Muscle layer of colon (tissue), 2 donors: ENCODE measurements around the gene ABHD4.

Experiments
- H3K27ac ChIP-seq: one replicate; pipeline ENCODE4 v1.7.0; 2013; ENCODE audit warnings: low read depth, mild to moderate bottlenecking, low read length, moderate library complexity
- H3K27me3 ChIP-seq, 2 donors: one replicate each; pipeline ENCODE4 v1.7.0; 2013; ENCODE audit warnings: low read length in 2 of 2, mild to moderate bottlenecking in 2 of 2; ENCODE audit not compliant: insufficient read depth in 2 of 2, control insufficient read depth in 1 of 2
- H3K36me3 ChIP-seq: one replicate; pipeline ENCODE4 v1.7.0; 2013; ENCODE audit warnings: mild to moderate bottlenecking, low read length; ENCODE audit not compliant: insufficient read depth
- H3K4me1 ChIP-seq: one replicate; pipeline ENCODE4 v1.7.0; 2013; ENCODE audit warnings: mild to moderate bottlenecking, low read length; ENCODE audit not compliant: insufficient read depth
- H3K4me3 ChIP-seq, 2 donors: one replicate each; pipeline ENCODE4 v1.7.0; 2013; ENCODE audit warnings: low read length in 2 of 2, low read depth in 1 of 2, mild to moderate bottlenecking in 1 of 2, moderate library complexity in 1 of 2
- H3K9ac ChIP-seq: one replicate; pipeline ENCODE4 v1.7.0; 2013; ENCODE audit warnings: low read length
- H3K9me3 ChIP-seq: one replicate; pipeline ENCODE4 v1.7.0; 2013; ENCODE audit warnings: mild to moderate bottlenecking, low read length
- donor health status: abdominal sarcoma.
- donor health status: Adenocarcinoma of cecum.

ABHD4 gene

DNA sequence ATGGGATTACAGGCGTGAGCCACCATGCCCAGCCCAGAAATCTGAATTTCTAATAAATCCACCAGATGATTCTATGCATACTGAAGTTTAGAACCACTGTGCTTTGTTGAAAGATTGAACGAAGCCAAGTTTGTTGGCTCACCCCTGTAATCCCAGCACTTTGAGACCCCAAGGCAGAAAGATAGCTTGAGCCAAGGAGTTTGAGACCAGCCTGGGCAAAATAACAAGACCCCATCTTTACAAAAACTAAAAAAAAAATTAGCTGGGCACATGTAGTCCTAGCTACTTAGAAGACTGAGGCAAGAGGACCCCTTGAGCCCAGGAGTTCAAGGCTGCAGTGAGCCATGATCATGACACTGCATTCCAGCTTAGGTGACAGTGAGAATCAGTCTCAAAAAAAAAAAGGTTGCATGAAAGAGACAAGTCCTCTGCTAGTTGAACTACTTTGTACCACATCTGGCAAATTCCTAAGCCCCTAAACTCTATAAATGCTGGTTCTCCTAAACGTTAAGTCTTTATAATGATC is 1.7 kb upstream of the ABHD4 start:
- Histone ChIP-seq H3K27ac (no peak overlapping the region), H3K27me3 (no peaks in the 10 kb centered on the region), H3K4me3 (no peak overlapping the region), H3K9me3 (no peaks in the 10 kb centered on the region), H3K4me1 (peaks cover 25% of the 10 kb centered on the region), H3K9ac (no peak overlapping the region), H3K36me3 (peaks cover under 1% of the 10 kb centered on the region)

- Histone ChIP-seq H3K27ac (peak overlapping the region; percentile 70), H3K9me3 (no peaks in the 10 kb centered on the region), H3K27me3 (no peaks in the 10 kb centered on the region), H3K4me1 (peaks cover 25% of the 10 kb centered on the region), H3K9ac (peak overlapping the region; percentile 74), H3K4me3 (peak overlapping the region; percentile 63 to 96), H3K36me3 (peaks cover 9% of the 10 kb centered on the region)
Measured at GRCh38 chr14:22597265-22597664, 835 bp upstream of the ABHD4 start.

DNA sequence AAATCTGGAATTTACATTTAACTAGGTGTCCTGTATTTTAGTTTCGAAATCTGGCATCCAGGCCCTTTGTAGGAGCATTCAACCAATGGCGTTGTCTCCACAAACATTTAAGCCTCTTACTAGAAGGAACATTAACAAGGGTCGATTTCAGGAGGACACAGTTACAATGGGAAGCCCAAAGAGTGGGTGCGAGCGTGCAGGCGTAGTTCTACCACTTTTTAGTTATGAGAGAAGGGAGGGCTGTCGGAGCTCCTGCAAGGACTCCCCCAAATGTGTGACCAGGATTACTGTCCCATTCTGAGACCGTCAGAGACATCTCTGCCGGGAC is 365 bp upstream of the ABHD4 start:
- Histone ChIP-seq H3K9me3 (no peaks in the 10 kb centered on the region), H3K4me3 (peak overlapping the region; percentile 63 to 96), H3K36me3 (peaks cover 13% of the 10 kb centered on the region), H3K27ac (peak overlapping the region; percentile 70), H3K27me3 (no peaks in the 10 kb centered on the region), H3K9ac (peak overlapping the region; percentile 74), H3K4me1 (peaks cover 25% of the 10 kb centered on the region)

DNA sequence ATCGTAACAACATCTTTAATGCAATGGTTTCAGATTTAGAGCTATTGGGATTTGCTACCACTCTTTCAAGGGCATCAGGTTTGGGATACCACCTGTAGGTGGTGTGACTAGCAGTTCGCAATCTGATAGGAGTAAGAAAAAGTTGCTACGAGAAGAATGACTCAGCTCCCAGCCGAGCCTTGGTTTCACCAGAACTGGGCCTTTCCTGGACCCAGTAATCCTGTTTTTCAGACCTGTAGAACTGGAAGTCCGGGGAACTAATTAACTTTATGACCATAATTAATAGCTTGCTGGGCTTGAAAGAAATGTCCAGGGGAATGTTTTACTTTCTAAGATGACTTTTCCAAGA is 770 bp downstream of the ABHD4 start:
- Histone ChIP-seq H3K9ac (peak overlapping the region; percentile 74), H3K27ac (peak overlapping the region; percentile 35), H3K9me3 (no peaks in the 10 kb centered on the region), H3K4me1 (peaks cover 25% of the 10 kb centered on the region), H3K36me3 (peaks cover 24% of the 10 kb centered on the region), H3K4me3 (peak overlapping the region; percentile 63 to 96), H3K27me3 (no peaks in the 10 kb centered on the region)

DNA sequence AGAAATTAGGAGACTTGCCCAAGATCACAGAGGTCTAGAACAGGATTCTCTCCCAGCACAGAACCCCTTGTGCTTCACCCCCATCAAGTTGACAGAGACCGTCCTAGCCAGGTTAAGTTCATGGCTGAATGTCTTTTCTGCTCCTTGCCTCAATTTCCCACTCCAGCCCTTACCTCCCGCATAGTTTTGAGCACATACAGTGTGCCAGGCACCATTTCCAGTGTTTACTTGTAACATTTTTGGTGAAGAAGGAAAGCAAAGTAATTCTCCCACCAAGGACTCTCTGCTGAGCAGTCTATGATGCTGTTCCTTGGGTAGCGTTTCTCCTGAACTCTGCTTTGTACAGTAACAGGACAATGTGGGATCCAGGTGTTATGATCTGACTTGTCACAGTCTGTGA is 1.2 kb downstream of the ABHD4 start:
- H3K4me1 ChIP-seq = peaks cover 25% of the 10 kb centered on the region
- H3K9me3 ChIP-seq = no peaks in the 10 kb centered on the region
- H3K36me3 ChIP-seq = peaks cover 27% of the 10 kb centered on the region
- H3K27ac ChIP-seq = peak overlapping the region; percentile 35
- H3K27me3 ChIP-seq = no peaks in the 10 kb centered on the region
- peak overlapping the region in 1 of 2 donors; percentile 96 for H3K4me3 ChIP-seq
- H3K9ac ChIP-seq = peak overlapping the region; percentile 74

DNA sequence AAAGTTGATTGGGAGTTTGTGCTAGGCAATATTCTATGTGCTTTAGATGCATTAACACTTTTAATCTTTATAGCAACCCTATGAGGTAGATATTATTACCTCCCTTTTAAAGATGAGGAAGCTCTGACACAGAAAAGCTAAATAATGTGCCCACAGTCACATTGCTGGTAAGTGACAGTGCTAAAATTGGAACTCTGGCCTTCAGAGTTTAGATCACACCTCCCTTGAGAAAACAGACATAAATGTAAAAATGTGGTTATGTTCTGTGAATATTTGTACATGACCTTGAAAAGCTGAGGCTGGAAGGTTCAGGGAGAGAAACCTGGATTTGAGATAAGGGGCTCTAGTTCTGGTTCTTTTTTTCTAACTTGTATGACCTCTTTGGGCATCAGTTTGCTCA is 1.9 kb downstream of the ABHD4 start:
- Histone ChIP-seq H3K27ac (no peak overlapping the region), H3K27me3 (no peaks in the 10 kb centered on the region), H3K36me3 (peaks cover 32% of the 10 kb centered on the region), H3K4me1 (peaks cover 25% of the 10 kb centered on the region), H3K9me3 (no peaks in the 10 kb centered on the region), H3K9ac (no peak overlapping the region), H3K4me3 (no peak overlapping the region)

DNA sequence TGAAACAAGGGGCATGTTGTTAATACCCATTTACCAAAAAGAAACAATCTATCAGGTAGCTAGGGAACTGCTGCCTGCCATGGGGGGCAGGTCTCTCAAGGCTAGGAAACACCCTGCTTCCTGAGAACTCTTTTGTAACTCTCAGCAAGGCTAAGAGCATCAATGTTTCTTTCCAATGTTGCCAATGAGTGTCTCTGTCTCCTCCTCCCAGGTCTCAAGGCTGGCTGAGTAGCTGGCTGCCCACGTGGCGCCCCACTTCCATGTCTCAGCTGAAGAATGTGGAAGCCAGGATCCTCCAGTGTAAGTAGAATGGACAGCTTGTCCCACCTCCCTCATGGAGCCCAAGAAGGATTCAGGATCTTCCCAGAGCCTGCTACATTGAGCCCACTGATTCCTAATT is 3.4 kb downstream of the ABHD4 start:
- Histone ChIP-seq H3K9ac (no peak overlapping the region), H3K4me3 (no peak overlapping the region), H3K27ac (no peak overlapping the region), H3K36me3 (peaks cover 46% of the 10 kb centered on the region), H3K4me1 (peaks cover 25% of the 10 kb centered on the region), H3K27me3 (no peaks in the 10 kb centered on the region), H3K9me3 (no peaks in the 10 kb centered on the region)

- Histone ChIP-seq H3K4me1 (peaks cover 25% of the 10 kb centered on the region), H3K27me3 (no peaks in the 10 kb centered on the region), H3K9me3 (no peaks in the 10 kb centered on the region), H3K36me3 (peaks cover 52% of the 10 kb centered on the region), H3K4me3 (no peak overlapping the region), H3K27ac (no peak overlapping the region), H3K9ac (no peak overlapping the region)
Measured at GRCh38 chr14:22601996-22602395, 3.9 kb downstream of the ABHD4 start.

DNA sequence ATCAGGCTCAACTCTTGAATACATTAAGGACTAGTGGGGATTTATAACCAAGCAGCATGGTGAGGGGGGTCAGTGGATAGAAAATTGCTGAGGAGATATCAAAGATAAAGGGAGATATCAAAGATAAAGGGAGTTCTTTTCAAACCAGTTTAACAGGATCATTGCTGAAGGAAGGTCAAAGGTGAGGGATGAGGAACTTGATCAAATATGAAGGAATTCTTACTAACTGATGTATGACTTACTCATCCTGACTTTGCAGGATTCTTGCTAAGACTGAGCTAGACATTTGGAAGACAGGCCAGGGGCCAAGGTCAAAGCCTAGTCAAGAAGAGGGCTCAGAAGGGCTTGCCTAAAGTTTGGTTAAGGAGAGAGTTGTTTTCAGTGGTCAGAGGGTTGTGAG is 4.8 kb downstream of the ABHD4 start:
- peaks cover 60% of the 10 kb centered on the region for H3K36me3 ChIP-seq
- H3K4me3 ChIP-seq = no peak overlapping the region
- no peaks in the 10 kb centered on the region for H3K27me3 ChIP-seq
- no peak overlapping the region for H3K9ac ChIP-seq
- peaks cover 19% of the 10 kb centered on the region for H3K4me1 ChIP-seq
- H3K27ac ChIP-seq = no peak overlapping the region
- H3K9me3 ChIP-seq = no peaks in the 10 kb centered on the region

DNA sequence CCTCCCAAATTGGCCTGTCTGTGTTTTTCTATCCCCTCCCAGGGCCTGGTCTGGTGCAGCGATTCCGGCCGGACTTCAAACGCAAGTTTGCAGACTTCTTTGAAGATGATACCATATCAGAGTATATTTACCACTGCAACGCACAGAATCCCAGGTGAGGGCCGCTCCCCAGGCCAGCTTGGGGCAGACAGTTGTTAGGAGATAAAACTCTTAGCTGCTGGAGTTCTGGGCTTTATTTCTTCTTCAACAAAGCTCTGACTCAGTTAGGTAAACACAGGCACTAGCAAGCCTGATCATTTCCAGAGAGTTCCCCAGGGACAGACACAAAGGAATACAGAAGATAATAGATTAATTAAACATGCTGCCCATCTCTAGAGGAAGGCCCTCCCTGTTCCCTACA is 8.3 kb downstream of the ABHD4 start:
- H3K27me3 ChIP-seq = no peaks in the 10 kb centered on the region
- no peaks in the 10 kb centered on the region for H3K9me3 ChIP-seq
- no peaks in the 10 kb centered on the region for H3K4me1 ChIP-seq
- H3K4me3 ChIP-seq = no peak overlapping the region
- H3K27ac ChIP-seq = no peak overlapping the region
- H3K36me3 ChIP-seq = peaks cover 85% of the 10 kb centered on the region
- no peak overlapping the region for H3K9ac ChIP-seq

- Histone ChIP-seq H3K27me3 (no peaks in the 10 kb centered on the region), H3K9ac (no peak overlapping the region), H3K9me3 (no peaks in the 10 kb centered on the region), H3K4me1 (no peaks in the 10 kb centered on the region), H3K27ac (no peak overlapping the region), H3K4me3 (no peak overlapping the region), H3K36me3 (peaks cover 80% of the 10 kb centered on the region)
Measured at GRCh38 chr14:22607291-22607690, 9.2 kb downstream of the ABHD4 start.

- no peak overlapping the region for H3K27ac ChIP-seq
- H3K9me3 ChIP-seq = no peaks in the 10 kb centered on the region
- no peak overlapping the region for H3K9ac ChIP-seq
- no peak overlapping the region for H3K4me3 ChIP-seq
- peaks cover 13% of the 10 kb centered on the region for H3K4me1 ChIP-seq
- no peaks in the 10 kb centered on the region for H3K27me3 ChIP-seq
- peaks cover 48% of the 10 kb centered on the region for H3K36me3 ChIP-seq
Measured at GRCh38 chr14:22610931-22611330, 12.8 kb downstream of the ABHD4 start.
